ENCODE data around the gene BMPR1A.

- TF ChIP-seq POLR2A (IDR thresholded peaks at IDR 0.05; ENCODE audit: low read length) = no peak
- TF ChIP-seq GATA1 (IDR thresholded peaks at IDR 0.05; ENCODE audit: low read depth, low read length) = no peak
Measured at GRCh38 chr10:86709396-86710185, 46.8 kb upstream of the BMPR1A start.
